ENCODE results near the gene EFHC1.

DNA sequence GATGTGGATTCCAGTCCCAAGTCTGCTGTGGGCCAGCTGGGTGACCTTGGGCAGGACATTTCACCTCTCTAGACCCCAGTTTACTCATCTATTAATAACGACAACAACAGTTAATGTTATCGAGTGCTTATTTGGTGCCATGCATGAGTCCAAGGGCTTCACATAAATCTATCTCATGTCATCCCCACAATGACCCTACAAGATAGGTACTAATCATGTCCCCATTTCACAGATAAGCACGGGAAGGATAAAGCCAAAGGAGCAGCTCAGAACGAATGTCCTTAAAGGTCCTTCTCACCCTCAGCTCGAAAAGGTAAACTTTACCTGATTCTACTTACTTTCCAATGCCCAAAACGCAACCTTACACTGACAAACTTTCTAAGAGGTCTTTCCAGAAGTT lies 121.0 kb downstream of the EFHC1 start:
- no peak for TF ChIP-seq POLR2A (IDR thresholded peaks at IDR 0.05)
- TF ChIP-seq, protein P1, sequence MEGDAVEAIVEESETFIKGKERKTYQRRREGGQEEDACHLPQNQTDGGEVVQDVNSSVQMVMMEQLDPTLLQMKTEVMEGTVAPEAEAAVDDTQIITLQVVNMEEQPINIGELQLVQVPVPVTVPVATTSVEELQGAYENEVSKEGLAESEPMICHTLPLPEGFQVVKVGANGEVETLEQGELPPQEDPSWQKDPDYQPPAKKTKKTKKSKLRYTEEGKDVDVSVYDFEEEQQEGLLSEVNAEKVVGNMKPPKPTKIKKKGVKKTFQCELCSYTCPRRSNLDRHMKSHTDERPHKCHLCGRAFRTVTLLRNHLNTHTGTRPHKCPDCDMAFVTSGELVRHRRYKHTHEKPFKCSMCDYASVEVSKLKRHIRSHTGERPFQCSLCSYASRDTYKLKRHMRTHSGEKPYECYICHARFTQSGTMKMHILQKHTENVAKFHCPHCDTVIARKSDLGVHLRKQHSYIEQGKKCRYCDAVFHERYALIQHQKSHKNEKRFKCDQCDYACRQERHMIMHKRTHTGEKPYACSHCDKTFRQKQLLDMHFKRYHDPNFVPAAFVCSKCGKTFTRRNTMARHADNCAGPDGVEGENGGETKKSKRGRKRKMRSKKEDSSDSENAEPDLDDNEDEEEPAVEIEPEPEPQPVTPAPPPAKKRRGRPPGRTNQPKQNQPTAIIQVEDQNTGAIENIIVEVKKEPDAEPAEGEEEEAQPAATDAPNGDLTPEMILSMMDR (IDR thresholded peaks at IDR 0.05): no peak
